Measurements from ENCODE around the gene KNSTRN. TPM values are rescaled to one million over a fixed set of nuclear protein-coding genes. Genes with fewer than 3 reads are reported as not detected.

KNSTRN gene
- total RNA-seq, 1 donor from 2014 or later: 9.2 TPM

- ATAC-seq (no peak), DNase-seq (ENCODE audit: low spot score) (no peak)
These were observed 36.5 kb upstream of the KNSTRN start for GRCh38 chr15:40345867-40346578.

- DNase-seq (ENCODE audit: low spot score) (no peak), ATAC-seq (no peak)
These were observed 35.7 kb upstream of the KNSTRN start for GRCh38 chr15:40346579-40347558.

- ATAC-seq (no peak), DNase-seq (ENCODE audit: low spot score) (no peak)
These were observed 34.7 kb upstream of the KNSTRN start for GRCh38 chr15:40347559-40348473.

GRCh38 chr15:40348474-40348870, 34.0 kb upstream of the KNSTRN start:
- ATAC-seq (no peak), DNase-seq (ENCODE audit: low spot score) (no peak)

- no peak for ATAC-seq
These were observed 33.4 kb upstream of the KNSTRN start for GRCh38 chr15:40349163-40349562.

GRCh38 chr15:40352281-40352901, 30.1 kb upstream of the KNSTRN start:
- ATAC-seq: no peak
- DNase-seq (ENCODE audit: low spot score): no peak

More at GRCh38 chr15:40349163-40349562, 33.4 kb upstream of the KNSTRN start:
- no peak for DNase-seq (ENCODE audit: low spot score)

GRCh38 chr15:40353697-40354096, 28.8 kb upstream of the KNSTRN start:
- DNase-seq (ENCODE audit: low spot score): peak; percentile 93
- ATAC-seq: peak; percentile 84

GRCh38 chr15:40354408-40355171, 27.9 kb upstream of the KNSTRN start:
- DNase-seq (ENCODE audit: low spot score): no peak
- ATAC-seq: no peak

GRCh38 chr15:40355976-40356585, 26.4 kb upstream of the KNSTRN start:
- no peak for DNase-seq (ENCODE audit: low spot score)
- no peak for ATAC-seq

- ATAC-seq: no peak
- no peak for DNase-seq (ENCODE audit: low spot score)
These were observed 25.3 kb upstream of the KNSTRN start for GRCh38 chr15:40357246-40357645.

- peak; percentile 89 for DNase-seq (ENCODE audit: low spot score)
- peak; percentile 84 for ATAC-seq
These were observed 24.6 kb upstream of the KNSTRN start, which contains the start of gene DISP2 for GRCh38 chr15:40357723-40358470. TSS of gene DISP2 (plus strand) at chr15:40358219. CDS start at chr15:40358322, 103 bp downstream.

- ATAC-seq (no peak), DNase-seq (ENCODE audit: low spot score) (no peak)
These were observed 23.8 kb upstream of the KNSTRN start for GRCh38 chr15:40358471-40359353.

GRCh38 chr15:40360015-40360414, 22.5 kb upstream of the KNSTRN start:
- no peak for ATAC-seq

GRCh38 chr15:40361640-40362039, 20.9 kb upstream of the KNSTRN start:
- no peak for ATAC-seq
- DNase-seq (ENCODE audit: low spot score): no peak

More at GRCh38 chr15:40360015-40360414, 22.5 kb upstream of the KNSTRN start:
- no peak for DNase-seq (ENCODE audit: low spot score)

- no peak for DNase-seq (ENCODE audit: low spot score)
- no peak for ATAC-seq
These were observed 18.9 kb upstream of the KNSTRN start for GRCh38 chr15:40363611-40364010.

- DNase-seq (ENCODE audit: low spot score) (no peak), ATAC-seq (no peak)
These were observed 18.3 kb upstream of the KNSTRN start for GRCh38 chr15:40364251-40364650.

- ATAC-seq: no peak
These were observed 17.5 kb upstream of the KNSTRN start for GRCh38 chr15:40365016-40365415.

More at GRCh38 chr15:40365016-40365415, 17.5 kb upstream of the KNSTRN start:
- no peak for DNase-seq (ENCODE audit: low spot score)
